PC-9 (cell line): ENCODE results near the gene IL11RA. TPM values are rescaled to one million over a fixed set of nuclear protein-coding genes. Genes with fewer than 3 reads are reported as not detected.

Experiments used
- BruUV-seq: library from RNA; stranded (reverse); fragments of 400-500 nt; replicated peaks from 2 replicates; lab custom pipeline; 2021; lab: Mats Ljungman, UMichigan
- CTCF ChIA-PET: fragments of 300-600 bp; sonication (Branson Sonifier 250); formaldehyde crosslinking; loops from one replicate; lab custom pipeline; 2022; ENCODE audit warnings: antibody characterized with exemption; lab: Charles Lee
- POLR2A ChIA-PET: fragments of 300-600 bp; sonication (Branson Sonifier 250); formaldehyde crosslinking; loops from one replicate; lab custom pipeline; 2022; ENCODE audit warnings: antibody characterized with exemption; ENCODE audit not compliant: unreplicated experiment; lab: Charles Lee
- DNase-seq, 2 experiments: peaks; one replicate each; pipeline versions ENCODE4 v3.0.0 to v3.0.0-alpha.2; 2015 to 2022; ENCODE audit warnings: mixed read lengths in 1 of 2
- H2AFZ ChIP-seq: fragments of 200-600 bp; sonication (generic); 2 replicates; pipeline ENCODE4 v1.8.1; 2017; ENCODE audit warnings: antibody characterized with exemption
- H3F3A ChIP-seq: fragments of 200-600 bp; sonication (generic); 2 replicates; pipeline ENCODE4 v1.8.1; 2017; ENCODE audit warnings: antibody characterized with exemption, mild to moderate bottlenecking, low read depth; ENCODE audit not compliant: insufficient read depth
- H3K27ac ChIP-seq: fragments of 200-600 bp; sonication (generic); 2 replicates; pipeline ENCODE4 v1.6.1; 2016; ENCODE audit warnings: mixed run types
- H3K27me3 ChIP-seq: fragments of 200-600 bp; sonication (generic); 2 replicates; pipeline ENCODE4 v1.6.1; 2016; ENCODE audit warnings: low read depth, mixed run types; ENCODE audit not compliant: insufficient read depth
- H3K36me3 ChIP-seq: fragments of 200-600 bp; sonication (generic); 2 replicates; pipeline ENCODE4 v1.6.1; 2016; ENCODE audit warnings: low read depth, mixed run types
- H3K4me1 ChIP-seq: fragments of 200-600 bp; sonication (generic); replicated peaks from 2 replicates; pipeline ENCODE4 v1.6.1; 2016; ENCODE audit warnings: mixed run types; ENCODE audit not compliant: insufficient read depth
- H3K4me2 ChIP-seq: fragments of 200-600 bp; sonication (generic); 2 replicates; pipeline ENCODE4 v1.6.1; 2017; ENCODE audit warnings: mixed run types
- H3K4me3 ChIP-seq: fragments of 200-600 bp; sonication (generic); 2 replicates; pipeline ENCODE4 v1.6.1; 2016; ENCODE audit warnings: mixed run types
- H3K79me2 ChIP-seq: fragments of 200-600 bp; sonication (generic); 2 replicates; pipeline ENCODE4 v1.6.1; 2017; ENCODE audit warnings: low read depth, mixed run types
- H3K9me2 ChIP-seq: fragments of 200-600 bp; sonication (generic); 2 replicates; pipeline ENCODE4 v1.8.1; 2017; ENCODE audit warnings: mild to moderate bottlenecking; ENCODE audit not compliant: insufficient read depth
- H3K9me3 ChIP-seq: fragments of 200-600 bp; sonication (generic); 2 replicates; pipeline ENCODE4 v1.8.1; 2016; ENCODE audit warnings: low read depth; ENCODE audit not compliant: insufficient read depth
- H4K20me1 ChIP-seq: fragments of 200-600 bp; sonication (generic); 2 replicates; pipeline ENCODE4 v1.8.1; 2017; ENCODE audit not compliant: insufficient read depth
- EZH2 ChIP-seq: fragments of 200-600 bp; sonication (generic); IDR thresholded peaks from 2 replicates; pipeline ENCODE4 v1.8.0; 2017; ENCODE audit warnings: antibody characterized with exemption, low read depth
- intact Hi-C: fragments of 100-400 bp; cut with micrococcal nuclease; formaldehyde crosslinking; loops from one replicate; pipeline ENCODE4 v1.10.0; 2022; ENCODE audit not compliant: unreplicated experiment
- total RNA-seq: library from RNA; stranded (reverse); gene quantifications from 2 replicates; pipeline ENCODE4 v1.2.3, GENCODE V29; 2021
- TF ChIP-seq, protein P1 (sequence below): fragments of 200-600 bp; sonication (generic); conservative IDR thresholded peaks from 2 replicates; pipeline ENCODE4 v1.6.1; 2017; ENCODE audit warnings: mixed run types, antibody characterized with exemption, mild to moderate bottlenecking, moderate library complexity

IL11RA gene
- total RNA-seq, 1 experiment from 2014 or later = 8.7 TPM

DNA sequence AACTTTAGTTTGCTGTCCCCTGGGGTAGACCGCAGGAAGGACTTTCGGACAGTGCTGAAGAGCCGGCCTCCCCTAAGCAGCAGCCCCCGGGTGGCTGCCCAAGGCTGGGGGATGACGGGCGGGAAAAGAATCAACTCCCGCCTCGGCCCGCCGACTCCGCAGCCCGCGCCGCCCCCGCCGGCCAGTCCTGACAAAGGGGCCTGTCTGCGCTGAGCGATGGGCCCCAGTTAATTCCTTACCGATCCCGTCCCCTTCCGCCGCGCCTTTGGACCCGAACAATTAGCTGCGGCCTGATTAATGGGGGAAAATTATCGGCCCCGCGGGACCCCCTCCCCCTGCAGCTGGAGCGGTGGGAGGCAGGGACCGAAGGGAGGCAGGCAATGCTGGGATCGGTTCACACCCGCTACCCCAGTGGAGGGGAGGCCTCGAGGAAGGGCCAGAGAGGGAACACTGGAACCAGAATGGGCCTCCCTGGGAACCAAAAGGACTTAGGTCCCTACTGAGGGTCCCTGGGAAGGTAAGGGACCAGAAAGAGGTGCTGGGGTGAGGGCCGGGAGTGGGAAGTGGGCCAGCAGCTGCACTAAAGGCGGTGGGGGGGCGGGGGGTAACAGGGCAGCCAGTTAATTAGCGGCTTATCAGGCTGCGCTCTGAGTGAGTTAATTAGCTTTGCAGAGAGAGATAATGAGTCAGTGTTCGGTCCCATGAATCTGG is 27.4 kb upstream of the IL11RA start:
- H3F3A ChIP-seq = no peaks in the 10 kb centered on the region
- no TSS peak for BruUV-seq
- no peaks in the 10 kb centered on the region for H3K9me2 ChIP-seq
- peaks cover 45% of the 10 kb centered on the region for H3K27me3 ChIP-seq
- H3K4me1 ChIP-seq = no peaks in the 10 kb centered on the region
- ChIA-PET POLR2A (no interaction called here), CTCF (no interaction called here)
- H3K27ac ChIP-seq = no peak overlapping the region
- no peak overlapping the region for H2AFZ ChIP-seq
- H4K20me1 ChIP-seq = no peaks in the 10 kb centered on the region
- H3K4me2 ChIP-seq = no peak overlapping the region
- DNase-seq = no peak
- intact Hi-C loops = no loop called here
- no peaks in the 10 kb centered on the region for H3K9me3 ChIP-seq
- H3K36me3 ChIP-seq = no peaks in the 10 kb centered on the region
- no peaks in the 10 kb centered on the region for H3K79me2 ChIP-seq
- no peak overlapping the region for H3K4me3 ChIP-seq
- no peak for TF ChIP-seq EZH2
- TF ChIP-seq, protein P1, sequence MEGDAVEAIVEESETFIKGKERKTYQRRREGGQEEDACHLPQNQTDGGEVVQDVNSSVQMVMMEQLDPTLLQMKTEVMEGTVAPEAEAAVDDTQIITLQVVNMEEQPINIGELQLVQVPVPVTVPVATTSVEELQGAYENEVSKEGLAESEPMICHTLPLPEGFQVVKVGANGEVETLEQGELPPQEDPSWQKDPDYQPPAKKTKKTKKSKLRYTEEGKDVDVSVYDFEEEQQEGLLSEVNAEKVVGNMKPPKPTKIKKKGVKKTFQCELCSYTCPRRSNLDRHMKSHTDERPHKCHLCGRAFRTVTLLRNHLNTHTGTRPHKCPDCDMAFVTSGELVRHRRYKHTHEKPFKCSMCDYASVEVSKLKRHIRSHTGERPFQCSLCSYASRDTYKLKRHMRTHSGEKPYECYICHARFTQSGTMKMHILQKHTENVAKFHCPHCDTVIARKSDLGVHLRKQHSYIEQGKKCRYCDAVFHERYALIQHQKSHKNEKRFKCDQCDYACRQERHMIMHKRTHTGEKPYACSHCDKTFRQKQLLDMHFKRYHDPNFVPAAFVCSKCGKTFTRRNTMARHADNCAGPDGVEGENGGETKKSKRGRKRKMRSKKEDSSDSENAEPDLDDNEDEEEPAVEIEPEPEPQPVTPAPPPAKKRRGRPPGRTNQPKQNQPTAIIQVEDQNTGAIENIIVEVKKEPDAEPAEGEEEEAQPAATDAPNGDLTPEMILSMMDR = no peak

DNA sequence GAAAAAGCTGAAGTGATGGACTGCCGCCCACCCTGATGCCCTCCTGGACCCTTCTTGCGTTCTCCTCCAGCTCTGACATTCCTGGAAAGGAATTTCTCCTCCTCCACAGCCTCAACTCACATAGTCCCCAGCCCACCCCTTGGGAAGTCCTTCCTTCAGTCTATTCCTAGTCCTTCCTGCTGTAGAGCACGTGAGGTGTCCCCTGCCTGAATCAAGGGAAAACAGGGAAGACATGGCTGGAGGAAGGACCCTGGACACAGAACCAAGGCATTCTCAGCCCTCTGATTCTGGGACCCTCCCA is 26.8 kb upstream of the IL11RA start:
- H3F3A ChIP-seq = no peaks in the 10 kb centered on the region
- no TSS peak for BruUV-seq
- H4K20me1 ChIP-seq = no peaks in the 10 kb centered on the region
- H3K9me3 ChIP-seq = no peaks in the 10 kb centered on the region
- no peak overlapping the region for H3K4me3 ChIP-seq
- no peaks in the 10 kb centered on the region for H3K36me3 ChIP-seq
- TF ChIP-seq EZH2 = no peak
- TF ChIP-seq, protein P1 = no peak
- no peak overlapping the region for H3K27ac ChIP-seq
- no peak for DNase-seq
- intact Hi-C loops = no loop called here
- CTCF ChIA-PET = no interaction called here
- no peaks in the 10 kb centered on the region for H3K4me1 ChIP-seq
- H3K27me3 ChIP-seq = peaks cover 50% of the 10 kb centered on the region
- no peaks in the 10 kb centered on the region for H3K79me2 ChIP-seq
- no peaks in the 10 kb centered on the region for H3K9me2 ChIP-seq
- no peak overlapping the region for H3K4me2 ChIP-seq
- H2AFZ ChIP-seq = no peak overlapping the region
- POLR2A ChIA-PET = no interaction called here

DNA sequence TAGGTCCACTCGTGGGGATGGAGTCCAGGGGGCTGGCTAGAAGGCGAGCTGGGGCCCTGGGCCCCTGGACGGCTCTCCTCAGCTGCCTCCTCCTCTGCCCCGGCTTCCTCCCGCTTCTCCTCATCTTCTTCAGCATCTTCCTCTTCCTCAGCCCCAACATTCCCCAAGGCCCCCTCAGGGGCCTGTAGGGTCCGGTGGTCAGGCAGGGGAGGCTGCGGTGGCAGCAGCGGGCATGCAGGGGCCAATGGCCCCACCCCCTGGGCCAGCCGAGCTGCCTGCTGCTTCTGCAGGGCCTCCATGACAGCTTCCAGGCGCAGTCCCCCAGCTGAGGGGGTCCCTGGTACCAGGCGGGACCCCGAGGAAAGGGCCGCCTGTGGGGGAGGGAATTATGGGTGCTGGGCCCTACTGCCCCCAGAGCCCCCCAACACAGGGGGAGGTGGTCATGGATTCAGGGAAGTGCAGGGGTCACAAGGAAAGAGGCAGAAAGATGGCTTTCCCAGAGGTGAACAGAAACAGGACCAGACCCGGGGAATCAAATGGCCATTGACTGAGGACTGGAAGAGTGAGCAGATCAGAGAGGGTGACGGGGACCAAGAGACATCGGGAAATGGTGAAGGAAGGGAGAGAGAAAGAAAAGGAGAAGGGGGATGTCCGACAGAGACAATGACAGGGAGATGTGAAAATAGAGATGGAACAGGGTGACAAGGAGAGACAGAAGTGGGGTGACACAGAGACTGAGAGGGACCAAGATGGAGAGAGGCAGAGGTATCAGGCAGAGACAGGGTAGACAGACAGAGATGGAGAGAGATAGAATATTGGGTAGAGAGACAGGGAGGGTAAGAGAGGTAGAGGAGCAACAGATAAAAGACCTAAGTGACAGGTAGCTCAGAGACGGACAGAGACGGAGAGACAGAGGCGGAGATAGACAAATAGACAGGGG is 24.0 kb upstream of the IL11RA start:
- TF ChIP-seq EZH2 = no peak
- TF ChIP-seq, protein P1 = no peak
- no peaks in the 10 kb centered on the region for H4K20me1 ChIP-seq
- no TSS peak for BruUV-seq
- no peaks in the 10 kb centered on the region for H3K79me2 ChIP-seq
- H3K27ac ChIP-seq = no peak overlapping the region
- no peaks in the 10 kb centered on the region for H3K4me1 ChIP-seq
- no peak for DNase-seq
- H3K9me3 ChIP-seq = no peaks in the 10 kb centered on the region
- no peak overlapping the region for H2AFZ ChIP-seq
- POLR2A ChIA-PET = no interaction called here
- peaks cover 50% of the 10 kb centered on the region for H3K27me3 ChIP-seq
- no peaks in the 10 kb centered on the region for H3F3A ChIP-seq
- CTCF ChIA-PET = no interaction called here
- no peaks in the 10 kb centered on the region for H3K9me2 ChIP-seq
- intact Hi-C loops = no loop called here
- no peak overlapping the region for H3K4me3 ChIP-seq
- H3K36me3 ChIP-seq = no peaks in the 10 kb centered on the region
- H3K4me2 ChIP-seq = no peak overlapping the region
